MCF 10A (cell line): ENCODE measurements around the gene RCL1. TPM values are rescaled to one million over a fixed set of nuclear protein-coding genes. Genes with fewer than 3 reads are reported as not detected.

ENCODE experiments used
- BruUV-seq: library from RNA; stranded (reverse); fragments of 400-500 nt; replicated peaks from 2 replicates; lab custom pipeline; 2021; lab: Mats Ljungman, UMichigan
- CTCF ChIA-PET: fragments of 300-600 bp; sonication (Branson Sonifier 250); formaldehyde crosslinking; extraction: SDS; loops from one replicate; lab custom pipeline; 2021; ENCODE audit warnings: antibody characterized with exemption, inconsistent platforms; lab: Yijun Ruan, JAX
- POLR2A ChIA-PET: fragments of 300-600, 350-650 bp; sonication (Branson Sonifier 250); formaldehyde crosslinking; extraction: SDS; loops from one replicate; lab custom pipeline; 2020; ENCODE audit warnings: antibody characterized with exemption, inconsistent platforms; lab: Yijun Ruan, JAX
- DNase-seq: peaks from one replicate; pipeline ENCODE4 v3.0.0-alpha.2; 2018; ENCODE audit not compliant: unreplicated experiment
- H3K27ac Mint-ChIP-seq: one replicate; pipeline ENCODE4 v1.8.0; 2022; ENCODE audit warnings: mild to moderate bottlenecking, low read depth, mixed read lengths; ENCODE audit not compliant: unreplicated experiment
- H3K27me3 Mint-ChIP-seq: one replicate; pipeline ENCODE4 v1.8.0; 2022; ENCODE audit warnings: mixed read lengths; ENCODE audit not compliant: insufficient read depth, unreplicated experiment
- H3K36me3 Mint-ChIP-seq: one replicate; pipeline ENCODE4 v1.8.0; 2022; ENCODE audit warnings: mild to moderate bottlenecking, moderate library complexity, mixed read lengths; ENCODE audit not compliant: insufficient read depth, unreplicated experiment
- H3K4me1 Mint-ChIP-seq: one replicate; pipeline ENCODE4 v1.8.0; 2022; ENCODE audit warnings: mixed read lengths; ENCODE audit not compliant: insufficient read depth, unreplicated experiment
- H3K4me3 Mint-ChIP-seq: one replicate; pipeline ENCODE4 v1.8.0; 2022; ENCODE audit warnings: mild to moderate bottlenecking, moderate library complexity, mixed read lengths; ENCODE audit not compliant: unreplicated experiment
- H3K9me3 Mint-ChIP-seq: one replicate; pipeline ENCODE4 v1.8.0; 2022; ENCODE audit warnings: mixed read lengths; ENCODE audit not compliant: unreplicated experiment
- CTCF ChIP-seq: fragments of 200-600 bp; IDR thresholded peaks from one replicate; pipeline ENCODE4 v1.8.0; 2022; ENCODE audit warnings: antibody characterized with exemption, mild to moderate bottlenecking; ENCODE audit not compliant: unreplicated experiment
- intact Hi-C: fragments of 100-400 bp; cut with micrococcal nuclease; formaldehyde crosslinking; loops from 2 replicates; pipeline ENCODE4 v1.14.1; 2022
- total RNA-seq: library from RNA; stranded (reverse); gene quantifications from 2 replicates; pipeline ENCODE4 v1.2.3, GENCODE V29; 2022

RCL1 gene
- total RNA-seq, 1 experiment from 2014 or later: 27.8 TPM

DNA sequence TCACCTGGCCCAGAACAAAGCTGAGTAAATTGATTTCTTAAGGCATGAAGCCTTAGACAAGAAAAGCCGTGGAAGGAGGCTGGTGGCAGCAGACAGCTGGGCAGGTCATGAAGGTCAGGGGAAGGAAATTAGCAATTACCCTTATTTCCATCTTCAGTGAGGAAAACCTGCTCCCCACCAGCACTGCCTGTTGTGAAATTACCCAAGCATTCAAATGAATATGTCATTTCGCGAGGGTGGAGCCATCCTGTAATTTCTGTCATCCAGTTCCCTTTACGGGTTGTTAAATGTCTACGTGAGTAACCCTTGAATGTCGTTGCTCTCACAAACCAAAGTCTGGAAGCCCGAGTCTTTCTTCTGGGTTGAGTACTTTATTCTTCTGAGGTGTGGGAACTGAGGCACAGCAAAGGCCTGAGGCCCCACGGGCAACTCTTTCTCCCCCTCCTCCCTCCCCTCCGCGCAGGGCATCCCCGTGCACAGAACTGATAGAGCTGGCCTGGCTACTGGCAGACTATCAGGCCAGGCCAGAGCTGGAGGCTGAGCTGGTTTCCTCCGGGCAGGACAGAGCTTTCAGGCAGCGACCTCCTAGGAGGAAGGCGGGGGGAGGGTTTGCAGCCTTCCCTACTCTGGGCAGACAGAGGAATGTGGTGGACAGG is 29.7 kb upstream of the RCL1 start:
- POLR2A ChIA-PET: interaction anchor here (1.1 to 1.5 kb wide), 4 partner anchors 26 to 223 kb away, joined by 3 to 5 read pairs (median 4); partner anchors contain the start of gene RCL1
- CTCF ChIA-PET: interaction anchor here (0.6 to 17.8 kb wide), 44 partner anchors 8 to 1952 kb away, joined by 3 to 175 read pairs (median 5); partner anchors contain the start of genes JAK2 and RCL1
- BruUV-seq: no TSS peak
- Mint-ChIP-seq H3K9me3 (no peaks in the 10 kb centered on the region), H3K4me3 (no peak overlapping the region), H3K27me3 (peaks cover 12% of the 10 kb centered on the region), H3K4me1 (no peaks in the 10 kb centered on the region), H3K27ac (no peak overlapping the region), H3K36me3 (no peaks in the 10 kb centered on the region)
- intact Hi-C loops: loop anchor here (1.0 to 5.0 kb wide), 7 partner anchors 34 to 839 kb away; partner anchors contain the start of gene INSL6
- no peak for TF ChIP-seq CTCF
- DNase-seq: no peak

- H3K27me3 Mint-ChIP-seq: peaks cover 12% of the 10 kb centered on the region
- POLR2A ChIA-PET: no interaction called here
- no peaks in the 10 kb centered on the region for H3K36me3 Mint-ChIP-seq
- BruUV-seq: no TSS peak
- no peaks in the 10 kb centered on the region for H3K9me3 Mint-ChIP-seq
- no peak for TF ChIP-seq CTCF
- no peak overlapping the region for H3K27ac Mint-ChIP-seq
- intact Hi-C loops: loop anchor here (5.0 kb wide), 5 partner anchors 33 to 838 kb away; partner anchors contain the start of gene INSL6
- CTCF ChIA-PET: interaction anchor here (0.8 to 17.8 kb wide), 15 partner anchors 9 to 236 kb away, joined by 3 to 175 read pairs (median 7); partner anchors contain the start of genes JAK2 and RCL1
- no peaks in the 10 kb centered on the region for H3K4me1 Mint-ChIP-seq
- no peak overlapping the region for H3K4me3 Mint-ChIP-seq
- no peak for DNase-seq
These were observed 28.7 kb upstream of the RCL1 start for GRCh38 chr9:4764033-4764432.

GRCh38 chr9:4768681-4769080 is 24.1 kb upstream of the RCL1 start:
- CTCF ChIA-PET: interaction anchor here (0.6 to 3.3 kb wide), 3 partner anchors 9 to 218 kb away, joined by 3 to 21 read pairs (median 13); partner anchors contain the start of gene JAK2
- POLR2A ChIA-PET: no interaction called here
- no peak for DNase-seq
- no peaks in the 10 kb centered on the region for H3K4me1 Mint-ChIP-seq
- no peak overlapping the region for H3K27ac Mint-ChIP-seq
- H3K9me3 Mint-ChIP-seq: no peaks in the 10 kb centered on the region
- H3K4me3 Mint-ChIP-seq: no peak overlapping the region
- TF ChIP-seq CTCF: no peak
- H3K27me3 Mint-ChIP-seq: no peaks in the 10 kb centered on the region
- no peaks in the 10 kb centered on the region for H3K36me3 Mint-ChIP-seq
- intact Hi-C loops: no loop called here
- no TSS peak for BruUV-seq

GRCh38 chr9:4769321-4770080 is 23.2 kb upstream of the RCL1 start:
- DNase-seq: peak; percentile 57
- H3K36me3 Mint-ChIP-seq: no peaks in the 10 kb centered on the region
- no peak for TF ChIP-seq CTCF
- POLR2A ChIA-PET: interaction anchor here (1.1 kb wide), 1 partner anchor 27 kb away, joined by 3 read pairs; no protein-coding TSS in a partner anchor
- H3K4me3 Mint-ChIP-seq: no peak overlapping the region
- no TSS peak for BruUV-seq
- no peaks in the 10 kb centered on the region for H3K27me3 Mint-ChIP-seq
- H3K4me1 Mint-ChIP-seq: no peaks in the 10 kb centered on the region
- CTCF ChIA-PET: interaction anchor here (0.6 to 3.3 kb wide), 5 partner anchors 27 to 217 kb away, joined by 3 to 21 read pairs (median 3); partner anchors contain the start of genes JAK2 and PLPP6
- no peaks in the 10 kb centered on the region for H3K9me3 Mint-ChIP-seq
- H3K27ac Mint-ChIP-seq: no peak overlapping the region
- intact Hi-C loops: no loop called here
